GM12874 (cell line): ENCODE data around the gene CCDC70.

Experiments
- CTCF ChIP-seq: IDR thresholded peaks from 2 replicates; pipeline ENCODE4 v1.5.1; 2011; ENCODE audit warnings: low read depth, mild to moderate bottlenecking, control low read depth, low read length, moderate library complexity; ENCODE audit not compliant: insufficient read depth

CCDC70 gene

DNA sequence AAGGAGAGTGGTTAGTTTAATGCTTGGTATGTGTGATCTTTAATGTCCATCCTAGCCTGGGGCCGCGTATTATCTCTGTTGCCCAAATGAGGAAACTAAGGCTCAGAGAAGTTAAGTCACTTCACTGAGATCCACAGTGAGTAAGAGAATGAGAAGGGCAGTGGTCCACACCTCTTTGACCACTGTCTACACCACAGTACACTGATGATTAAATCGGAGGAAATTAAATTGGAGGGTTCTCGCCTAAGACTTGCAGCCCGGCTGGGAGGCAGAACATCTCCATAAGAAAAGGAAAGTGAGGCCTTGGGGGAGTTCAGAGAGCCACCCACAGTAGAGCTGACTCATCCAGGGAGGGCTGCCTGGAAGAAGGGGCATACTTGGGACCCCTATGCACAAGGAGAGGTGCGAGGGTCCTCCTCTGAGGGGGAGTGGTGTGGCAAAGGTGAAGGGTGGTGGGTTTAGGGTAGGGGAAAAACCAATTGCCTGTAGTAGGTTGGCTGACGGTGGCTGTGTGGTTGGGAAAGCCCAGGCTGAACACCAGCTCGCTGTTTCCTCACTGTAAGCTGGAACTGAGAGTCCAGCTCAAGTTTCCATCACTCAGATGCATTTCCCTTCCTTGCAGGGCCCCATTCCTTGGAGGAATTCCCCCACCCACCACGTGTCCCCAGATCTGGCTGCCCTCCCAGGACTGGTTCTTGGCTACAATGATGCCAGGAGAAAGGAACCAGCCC, 42.8 kb upstream of the CCDC70 start:
- TF ChIP-seq CTCF: no peak

DNA sequence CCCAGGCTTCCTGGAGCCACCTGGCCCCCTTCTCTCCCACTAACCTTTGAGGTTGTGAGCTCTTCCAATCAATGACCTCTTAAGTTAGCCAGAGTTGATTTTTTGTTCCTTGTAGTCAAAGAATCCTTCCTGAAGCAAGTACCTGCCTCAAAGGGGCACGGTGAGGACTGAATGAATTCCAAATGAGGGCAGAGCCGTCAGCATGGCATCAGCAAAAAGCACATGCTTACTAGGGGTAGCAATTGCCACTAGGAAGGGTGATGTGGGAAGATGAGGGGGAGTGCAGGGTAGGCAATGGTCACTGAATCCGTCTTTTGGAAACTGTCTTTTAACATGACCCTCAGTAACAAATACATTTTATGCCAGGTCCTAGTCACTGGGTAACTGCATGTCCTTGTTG, 42.2 kb upstream of the CCDC70 start:
- TF ChIP-seq CTCF: no peak

- no peak for TF ChIP-seq CTCF
These were observed 41.7 kb upstream of the CCDC70 start for GRCh38 chr13:51820016-51820597.

DNA sequence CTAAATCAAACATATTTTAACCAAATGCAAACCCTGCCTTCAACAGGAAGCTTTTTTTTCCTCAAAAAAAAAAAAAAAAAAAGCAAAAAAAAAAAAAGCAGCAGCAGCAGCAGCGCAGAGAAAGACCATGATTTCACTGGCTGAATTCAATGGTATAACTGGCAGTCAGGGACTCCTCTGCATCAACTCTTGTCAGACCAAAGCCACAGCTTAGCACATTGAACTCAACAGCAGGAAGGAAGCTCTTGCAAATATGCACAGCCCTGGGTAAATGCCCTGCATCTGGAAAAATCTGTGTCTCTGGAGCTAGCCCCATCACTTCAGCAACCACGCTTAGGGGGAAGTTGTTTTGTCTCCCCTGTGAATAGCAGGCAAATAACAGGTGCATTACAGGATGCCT, 40.2 kb upstream of the CCDC70 start:
- no peak for TF ChIP-seq CTCF

- TF ChIP-seq CTCF: no peak
These were observed 39.5 kb upstream of the CCDC70 start for GRCh38 chr13:51822106-51822815.

DNA sequence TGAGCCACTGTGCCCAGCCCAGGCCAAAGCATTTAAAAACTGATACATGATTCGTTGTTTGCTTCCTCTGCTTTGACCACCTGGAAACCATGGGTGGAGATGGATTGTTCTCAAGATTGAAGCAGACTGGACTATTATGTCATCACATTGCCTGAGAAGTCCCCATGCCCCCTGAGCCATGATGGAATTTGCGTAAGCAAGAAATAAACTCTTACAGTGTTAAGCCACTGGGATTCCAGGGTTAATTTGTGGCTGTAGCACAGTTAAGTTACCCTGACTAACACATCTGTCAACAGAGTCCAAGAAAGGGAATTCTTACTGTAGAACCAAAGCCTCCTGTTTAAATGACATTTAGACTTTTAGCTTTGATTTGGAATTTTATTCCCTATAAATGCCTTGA, 38.4 kb upstream of the CCDC70 start:
- no peak for TF ChIP-seq CTCF

DNA sequence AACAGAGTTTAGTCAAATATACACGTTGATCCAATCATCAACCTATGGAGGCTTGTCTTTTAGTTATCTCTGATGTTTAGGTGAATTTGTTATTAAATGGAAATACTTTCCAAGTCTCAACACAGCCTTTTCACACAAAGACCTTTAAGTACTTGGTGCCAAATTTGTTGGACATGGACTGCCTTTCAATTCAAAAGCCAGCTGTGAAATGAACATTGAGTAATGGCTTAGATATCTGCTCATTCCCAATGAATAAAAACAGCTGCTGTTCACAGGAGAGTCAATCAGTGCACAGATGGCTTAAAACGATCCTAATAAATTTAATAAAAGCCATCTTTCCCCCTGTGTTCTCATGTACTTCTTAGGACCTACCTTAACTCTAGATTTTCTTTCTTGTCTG, 37.9 kb upstream of the CCDC70 start:
- TF ChIP-seq CTCF: no peak
